Prostate gland (tissue), 2 donors: ENCODE data around the gene FGF3.

Experiments
- POLR2A ChIP-seq: fragments of 450-650 bp; IDR thresholded peaks from one replicate; pipeline ENCODE4 v1.6.1; 2016; ENCODE audit warnings: antibody characterized with exemption, mild to moderate bottlenecking
- TF ChIP-seq, protein P1 (sequence below), 4 experiments: fragments of 200-600 bp in 2 of 4; fragments of 450-650 bp in 2 of 4; sonication (generic) in 2 of 4; IDR thresholded peaks; 1 replicate in 3 of 4; 2 replicates in 1 of 4; pipeline ENCODE4 v1.5.1; 2016 to 2019; ENCODE audit warnings: antibody characterized with exemption in 4 of 4, mild to moderate bottlenecking in 2 of 4, moderate library complexity in 2 of 4

- no peak for TF ChIP-seq POLR2A
- TF ChIP-seq, protein P1, sequence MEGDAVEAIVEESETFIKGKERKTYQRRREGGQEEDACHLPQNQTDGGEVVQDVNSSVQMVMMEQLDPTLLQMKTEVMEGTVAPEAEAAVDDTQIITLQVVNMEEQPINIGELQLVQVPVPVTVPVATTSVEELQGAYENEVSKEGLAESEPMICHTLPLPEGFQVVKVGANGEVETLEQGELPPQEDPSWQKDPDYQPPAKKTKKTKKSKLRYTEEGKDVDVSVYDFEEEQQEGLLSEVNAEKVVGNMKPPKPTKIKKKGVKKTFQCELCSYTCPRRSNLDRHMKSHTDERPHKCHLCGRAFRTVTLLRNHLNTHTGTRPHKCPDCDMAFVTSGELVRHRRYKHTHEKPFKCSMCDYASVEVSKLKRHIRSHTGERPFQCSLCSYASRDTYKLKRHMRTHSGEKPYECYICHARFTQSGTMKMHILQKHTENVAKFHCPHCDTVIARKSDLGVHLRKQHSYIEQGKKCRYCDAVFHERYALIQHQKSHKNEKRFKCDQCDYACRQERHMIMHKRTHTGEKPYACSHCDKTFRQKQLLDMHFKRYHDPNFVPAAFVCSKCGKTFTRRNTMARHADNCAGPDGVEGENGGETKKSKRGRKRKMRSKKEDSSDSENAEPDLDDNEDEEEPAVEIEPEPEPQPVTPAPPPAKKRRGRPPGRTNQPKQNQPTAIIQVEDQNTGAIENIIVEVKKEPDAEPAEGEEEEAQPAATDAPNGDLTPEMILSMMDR (IDR thresholded peaks at IDR 0.05), result no peak
These were observed 22.1 kb upstream of the FGF3 start for GRCh38 chr11:69841170-69841858.
